PFSK-1 (cell line): ENCODE measurements around the gene PARD3B.

Experiments
- FOXP2 ChIP-seq: optimal IDR thresholded peaks from 2 replicates; pipeline ENCODE3; 2011; ENCODE audit warnings: borderline replicate concordance, control low read depth, inconsistent platforms; ENCODE audit not compliant: insufficient read depth; ENCODE audit errors: extremely low read length, extremely low read depth
- POLR2AphosphoS5 ChIP-seq: IDR thresholded peaks from 2 replicates; pipeline ENCODE4 v1.6.1; 2012; ENCODE audit warnings: low read depth, mild to moderate bottlenecking, control low read depth, low read length, moderate library complexity
- REST ChIP-seq, 2 experiments: IDR thresholded peaks; 2 replicates each; pipeline versions ENCODE4 v1.6.1 to v1.8.0; 2011 to 2012; ENCODE audit warnings: low read depth in 2 of 2, low read length in 2 of 2, control low read depth in 1 of 2, inconsistent platforms in 1 of 2, mild to moderate bottlenecking in 1 of 2, moderate library complexity in 1 of 2; ENCODE audit not compliant: insufficient read depth in 1 of 2
- SIN3A ChIP-seq: IDR thresholded peaks from 2 replicates; pipeline ENCODE4 v1.6.1; 2012; ENCODE audit warnings: mild to moderate bottlenecking, low read length, moderate library complexity, borderline replicate concordance; ENCODE audit not compliant: insufficient read depth
- TAF1 ChIP-seq: IDR thresholded peaks from 2 replicates; pipeline ENCODE4 v1.6.1; 2012; ENCODE audit warnings: low read length, control low read depth, borderline replicate concordance; ENCODE audit not compliant: insufficient read depth

- TF ChIP-seq REST (IDR thresholded peaks at IDR 0.05; ENCODE audit: insufficient read depth in 1 of 2, low read depth in 2 of 2, low read length in 2 of 2) (no peak), POLR2AphosphoS5 (no peak), TAF1 (no peak), FOXP2 (no peak), SIN3A (no peak)
Measured at GRCh38 chr2:205156457-205156856, 611.2 kb downstream of the PARD3B start.
